Kidney glomerular epithelial cell (primary cell): Measurements from ENCODE around the gene D2HGDH.
A peak's percentile ranks its signal among the peaks of the same experiment; 100 is the strongest.
"Not testable (repeated sequence)": the region's sequence is repeated elsewhere in the genome, so short reads cannot be mapped to it uniquely, and the experiment has no call there.

ENCODE experiments used
- DNase-seq: peaks from one replicate; lab custom pipeline; 2025; lab: John Stamatoyannopoulos, UW

Gene D2HGDH

GRCh38 chr2:241793385-241793784 lies 59.0 kb downstream of the D2HGDH start:
- DNase-seq, result no peak

GRCh38 chr2:241794250-241794823 lies 59.9 kb downstream of the D2HGDH start:
- DNase-seq, result no peak

GRCh38 chr2:241795021-241795999 lies 60.9 kb downstream of the D2HGDH start:
- no peak for DNase-seq

DNA sequence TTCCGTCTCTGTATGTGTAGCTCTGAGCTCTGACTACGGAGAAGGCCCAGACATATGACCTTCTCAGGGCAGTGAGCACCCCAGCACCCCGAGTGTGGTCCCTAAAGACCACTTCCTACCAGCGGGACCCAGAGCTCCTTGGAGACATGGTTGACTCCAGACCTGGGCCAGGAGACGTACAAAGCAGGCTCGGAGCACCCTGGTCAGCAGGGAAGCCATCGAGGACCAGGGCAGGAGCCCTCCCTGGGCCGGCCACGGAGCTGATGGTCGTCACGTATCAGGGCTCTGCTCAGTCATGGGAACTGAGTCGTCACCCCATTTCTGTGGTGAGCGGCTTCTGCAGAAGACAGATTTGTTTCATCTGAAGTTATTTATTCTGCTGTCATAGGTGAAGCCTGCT lies 61.8 kb downstream of the D2HGDH start:
- DNase-seq, result no peak

- no peak for DNase-seq
Measured at GRCh38 chr2:241796610-241797138, 62.2 kb downstream of the D2HGDH start.

- DNase-seq, result no peak
Measured at GRCh38 chr2:241797441-241798080, 63.1 kb downstream of the D2HGDH start.

- no peak for DNase-seq
Measured at GRCh38 chr2:241798081-241798630, 63.7 kb downstream of the D2HGDH start.

DNA sequence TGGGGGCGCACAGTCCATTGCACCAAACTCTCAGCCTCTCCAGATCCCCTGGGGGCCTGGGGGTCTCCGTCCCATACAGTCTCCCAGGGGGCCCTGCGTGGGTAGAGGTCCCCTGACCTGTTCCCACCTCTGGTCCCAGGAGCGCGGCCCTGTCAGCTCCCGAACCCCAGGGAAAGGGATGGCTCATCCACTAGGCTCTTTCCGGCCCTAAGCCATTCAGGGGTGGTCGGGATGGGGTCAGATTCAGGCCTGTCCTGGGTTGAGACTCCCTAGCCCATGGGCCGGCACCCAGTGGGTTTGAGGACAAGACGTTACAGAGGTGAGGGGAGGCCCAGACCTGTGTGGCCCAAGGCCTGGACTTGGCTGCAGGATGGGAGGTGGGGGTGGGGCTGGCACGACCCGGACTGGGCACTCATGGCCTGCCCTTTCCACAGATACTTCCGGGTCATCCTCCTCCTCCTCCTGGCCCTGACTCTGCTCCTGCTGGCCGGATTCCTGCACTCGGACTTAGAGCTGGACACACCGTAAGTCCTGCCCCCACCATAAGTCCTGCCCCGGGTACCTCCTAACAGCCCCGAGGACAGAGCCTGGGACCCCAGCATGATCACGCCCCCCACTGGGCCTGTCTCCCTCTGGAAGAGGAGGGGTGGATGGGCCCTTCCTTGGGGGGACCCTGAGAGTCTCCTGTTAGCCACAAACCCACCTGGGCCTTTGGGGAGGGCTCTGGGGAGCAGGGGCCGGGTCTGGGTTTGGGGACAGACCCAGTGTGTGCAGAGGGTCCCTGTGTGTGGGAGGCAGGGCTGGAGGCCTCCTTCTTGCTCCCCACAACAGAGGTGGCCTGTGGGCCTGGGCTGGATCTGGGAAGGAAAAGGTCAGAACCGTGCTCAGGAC lies 64.4 kb downstream of the D2HGDH start:
- DNase-seq, result no peak

GRCh38 chr2:241799522-241800197 lies 65.2 kb downstream of the D2HGDH start:
- no peak for DNase-seq

GRCh38 chr2:241800198-241800903 lies 65.9 kb downstream of the D2HGDH start:
- not testable (repeated sequence) for DNase-seq

DNA sequence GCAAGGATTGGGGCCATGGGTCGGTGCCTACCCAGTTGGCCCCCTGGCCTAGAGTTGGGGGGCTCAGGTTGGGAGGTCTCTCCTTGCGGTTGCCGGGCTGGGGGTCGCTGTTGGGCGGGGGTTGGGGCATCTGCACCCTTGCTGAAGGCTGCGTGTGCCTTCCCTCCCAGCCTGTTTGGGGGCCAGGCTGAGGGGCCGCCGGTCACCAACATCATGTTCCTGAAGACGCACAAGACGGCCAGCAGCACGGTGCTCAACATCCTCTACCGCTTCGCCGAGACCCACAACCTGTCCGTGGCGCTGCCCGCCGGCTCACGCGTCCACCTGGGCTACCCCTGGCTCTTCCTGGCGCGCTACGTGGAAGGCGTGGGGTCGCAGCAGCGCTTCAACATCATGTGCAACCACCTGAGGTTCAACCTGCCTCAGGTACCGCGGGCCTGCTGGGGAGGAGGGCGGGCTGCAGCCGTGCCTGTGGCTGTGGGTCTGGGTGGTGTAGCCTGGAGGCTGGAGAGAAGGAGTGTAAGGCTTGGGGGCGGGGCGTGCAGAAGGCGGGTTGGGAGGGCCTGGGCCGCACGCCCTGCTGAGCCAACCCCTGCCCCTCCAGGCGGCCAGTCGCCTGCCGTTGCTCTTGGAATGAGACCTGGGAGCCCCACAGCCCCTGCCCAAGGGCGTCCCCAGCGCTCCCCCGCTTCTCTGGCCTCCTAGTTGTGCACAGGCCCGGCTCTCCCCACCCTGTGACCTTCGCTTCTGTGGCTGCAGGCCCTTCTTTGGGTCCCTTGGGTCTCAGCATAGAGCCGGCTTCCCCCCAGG lies 67.4 kb downstream of the D2HGDH start:
- DNase-seq, result no peak

GRCh38 chr2:241802421-241803318 lies 68.2 kb downstream of the D2HGDH start:
- no peak for DNase-seq

- DNase-seq, result no peak
Measured at GRCh38 chr2:241803387-241804325, 69.2 kb downstream of the D2HGDH start.

DNA sequence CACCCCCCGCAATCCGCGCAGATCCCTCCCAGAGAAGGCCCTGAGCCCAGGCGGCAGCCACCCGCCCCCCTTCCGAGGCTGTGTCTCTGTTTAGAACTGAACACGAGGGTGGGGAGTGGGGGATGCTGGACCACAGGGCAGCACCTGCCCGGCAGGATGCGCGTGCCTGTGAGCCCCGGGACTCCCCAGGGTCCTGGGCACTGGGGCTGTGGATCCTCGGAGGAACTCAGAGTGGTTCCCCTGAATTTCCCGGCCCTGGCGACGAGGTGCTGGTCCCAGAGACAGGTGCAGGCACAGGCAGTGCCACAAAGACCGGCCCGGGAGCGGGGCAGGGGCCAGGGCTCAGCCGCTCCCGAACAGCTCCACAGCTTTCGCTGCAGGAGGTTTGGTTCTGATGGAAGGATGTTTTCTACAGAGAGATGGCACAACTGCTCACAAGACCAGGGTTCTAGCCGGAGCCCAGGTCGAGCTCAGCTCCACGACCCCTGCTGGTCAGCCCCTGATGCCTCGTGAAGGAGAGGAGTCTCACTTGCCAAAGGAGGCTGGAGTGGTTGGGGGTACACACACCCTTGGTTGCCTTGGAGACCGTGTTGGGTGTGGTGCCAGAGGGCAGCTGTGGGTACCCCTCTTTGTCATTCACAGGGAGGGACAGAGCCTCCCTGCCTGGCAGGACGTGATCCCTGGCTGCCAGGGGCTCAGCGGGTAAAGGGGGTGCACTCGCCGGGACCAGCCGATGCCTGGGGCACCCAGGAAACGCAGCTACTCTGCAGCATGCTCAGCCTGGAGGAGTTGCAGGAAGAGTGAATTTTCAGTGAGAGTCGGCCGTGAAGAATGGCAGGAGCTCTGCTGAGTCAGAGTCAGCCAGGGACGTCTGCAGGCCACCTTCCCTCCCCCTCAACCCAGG lies 70.1 kb downstream of the D2HGDH start:
- DNase-seq, result peak; percentile 15

GRCh38 chr2:241806217-241806616 lies 71.8 kb downstream of the D2HGDH start:
- DNase-seq, result not testable (repeated sequence)
